Embryonic facial prominence (tissue), 1 donor: ENCODE data around the gene NNT.
"Not testable (repeated sequence)": the region's sequence is repeated elsewhere in the genome, so short reads cannot be mapped to it uniquely, and the experiment has no call there.

Experiments
- DNase-seq: peaks from one replicate; pipeline ENCODE4 v3.0.0-alpha.2; 2016; ENCODE audit errors: extremely low spot score

Gene NNT

GRCh38 chr5:43631182-43631910 is 28.4 kb downstream of the NNT start:
- peak; percentile 33 for DNase-seq

GRCh38 chr5:43634621-43635020 is 31.6 kb downstream of the NNT start:
- DNase-seq: no peak

GRCh38 chr5:43635374-43635773 is 32.4 kb downstream of the NNT start:
- DNase-seq: no peak

- no peak for DNase-seq
Measured at GRCh38 chr5:43636076-43636475, 33.1 kb downstream of the NNT start.

GRCh38 chr5:43637416-43637815 is 34.4 kb downstream of the NNT start:
- no peak for DNase-seq

DNA sequence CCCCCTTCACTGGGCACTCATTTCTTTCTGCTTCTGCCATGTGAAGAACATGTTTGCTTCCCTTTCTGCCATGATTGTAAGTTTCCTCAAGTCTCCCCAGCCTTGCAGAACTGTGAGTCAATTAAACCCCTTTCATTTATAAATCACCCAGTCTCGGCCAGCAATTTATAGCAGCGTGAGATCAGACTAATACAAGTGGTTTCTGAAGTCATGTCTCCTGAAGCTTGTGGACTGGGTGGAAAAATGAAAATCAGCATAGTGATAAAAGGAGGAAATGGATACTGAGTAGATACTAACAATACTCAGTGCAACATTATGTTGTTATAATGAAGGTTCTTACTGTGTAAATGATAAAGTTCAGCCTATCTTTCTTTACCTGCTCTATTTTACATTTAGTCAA is 35.1 kb downstream of the NNT start:
- DNase-seq: no peak

DNA sequence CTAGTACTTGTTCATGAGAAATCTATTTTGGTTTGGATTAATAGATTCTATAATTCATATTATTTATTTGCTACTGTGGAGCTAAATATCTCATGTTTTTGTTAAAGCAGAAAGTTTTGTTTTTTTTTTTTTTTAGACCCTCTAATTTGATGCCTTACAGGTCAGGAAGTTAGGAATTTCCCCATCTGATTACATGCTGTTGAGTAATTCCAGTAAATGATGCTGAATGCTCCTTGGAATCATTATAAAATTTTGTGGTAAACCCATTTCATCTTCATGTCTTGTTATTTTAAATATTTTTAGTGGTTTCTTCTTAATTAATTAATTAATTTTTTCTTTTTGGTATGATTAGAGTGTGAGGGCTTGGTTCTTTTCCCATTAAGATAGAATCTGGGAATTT is 35.6 kb downstream of the NNT start:
- DNase-seq: no peak

DNA sequence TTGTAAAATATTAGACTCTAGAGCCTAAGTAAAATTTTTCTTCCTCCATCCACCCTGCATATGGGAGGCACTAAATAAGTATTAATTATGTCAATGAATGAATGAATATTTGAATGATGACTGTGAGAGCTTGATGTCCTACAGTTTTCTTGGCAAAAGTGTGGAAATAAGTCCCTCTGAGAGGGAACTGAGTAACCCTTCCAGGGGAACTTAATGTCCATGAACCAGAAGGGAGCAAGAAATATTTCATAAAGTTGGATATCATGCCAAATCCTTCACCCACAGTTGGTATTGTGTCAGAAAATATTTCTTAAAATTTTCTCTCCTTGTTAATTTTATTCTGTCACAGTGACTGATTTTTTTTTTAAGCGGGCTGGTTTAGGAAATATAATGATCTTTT is 36.6 kb downstream of the NNT start:
- no peak for DNase-seq

GRCh38 chr5:43642428-43642827 is 39.4 kb downstream of the NNT start:
- no peak for DNase-seq

DNA sequence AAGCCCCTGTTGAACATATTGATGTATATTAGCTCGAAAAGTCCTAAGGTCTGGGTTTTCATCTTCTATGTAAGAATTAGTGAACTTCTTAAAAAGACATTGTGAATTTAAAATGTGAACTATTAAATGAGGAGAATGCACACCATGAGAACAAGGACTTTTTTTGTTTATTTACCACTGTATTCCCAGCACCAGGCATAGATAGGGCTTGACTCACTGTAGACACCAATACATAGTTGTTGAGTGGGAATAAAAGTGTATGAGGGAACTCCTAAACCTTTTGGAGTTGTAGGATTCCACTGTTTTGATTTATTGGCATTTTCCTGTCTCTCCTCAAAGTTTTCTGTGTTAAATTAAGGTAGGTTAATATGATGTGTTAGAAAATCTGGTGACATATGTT is 40.3 kb downstream of the NNT start:
- DNase-seq: no peak

- DNase-seq: no peak
Measured at GRCh38 chr5:43643750-43644149, 40.8 kb downstream of the NNT start.

DNA sequence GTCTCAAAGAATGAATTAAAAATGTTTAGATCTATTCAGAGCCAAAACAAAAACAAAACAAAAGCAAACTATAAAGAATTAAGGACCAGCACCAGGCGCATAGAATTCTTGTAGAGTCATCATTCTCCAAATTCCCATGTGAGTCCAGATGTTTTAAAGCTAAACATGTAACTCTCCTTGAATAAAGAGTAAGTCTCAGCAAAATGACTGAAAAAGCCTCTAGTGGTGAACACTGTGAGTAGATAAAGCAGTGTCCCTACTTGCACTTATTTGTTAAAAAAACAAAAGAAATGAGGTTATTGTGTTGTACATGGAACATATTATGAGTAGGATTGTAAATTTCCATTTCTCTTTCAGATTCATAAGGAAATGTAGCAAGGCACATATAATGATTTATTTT is 44.0 kb downstream of the NNT start:
- no peak for DNase-seq

DNA sequence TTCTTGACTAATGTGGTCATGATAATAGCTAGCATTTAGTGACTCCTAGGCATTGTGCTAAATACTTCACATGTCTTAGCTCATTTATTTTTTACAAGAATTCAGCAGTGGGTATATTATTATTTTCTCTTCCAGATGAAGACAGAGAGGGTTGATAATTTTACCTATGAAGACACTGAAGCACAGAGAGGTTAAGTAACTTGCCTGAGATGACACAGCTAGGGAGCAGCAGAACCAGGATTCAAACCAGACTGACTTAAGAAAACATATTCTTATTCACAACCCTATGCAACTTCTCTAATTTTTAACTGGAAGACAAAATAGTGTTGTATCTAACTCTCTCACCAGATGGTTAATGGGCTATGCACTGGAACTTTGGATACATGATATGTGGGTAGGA is 44.8 kb downstream of the NNT start:
- no peak for DNase-seq

DNA sequence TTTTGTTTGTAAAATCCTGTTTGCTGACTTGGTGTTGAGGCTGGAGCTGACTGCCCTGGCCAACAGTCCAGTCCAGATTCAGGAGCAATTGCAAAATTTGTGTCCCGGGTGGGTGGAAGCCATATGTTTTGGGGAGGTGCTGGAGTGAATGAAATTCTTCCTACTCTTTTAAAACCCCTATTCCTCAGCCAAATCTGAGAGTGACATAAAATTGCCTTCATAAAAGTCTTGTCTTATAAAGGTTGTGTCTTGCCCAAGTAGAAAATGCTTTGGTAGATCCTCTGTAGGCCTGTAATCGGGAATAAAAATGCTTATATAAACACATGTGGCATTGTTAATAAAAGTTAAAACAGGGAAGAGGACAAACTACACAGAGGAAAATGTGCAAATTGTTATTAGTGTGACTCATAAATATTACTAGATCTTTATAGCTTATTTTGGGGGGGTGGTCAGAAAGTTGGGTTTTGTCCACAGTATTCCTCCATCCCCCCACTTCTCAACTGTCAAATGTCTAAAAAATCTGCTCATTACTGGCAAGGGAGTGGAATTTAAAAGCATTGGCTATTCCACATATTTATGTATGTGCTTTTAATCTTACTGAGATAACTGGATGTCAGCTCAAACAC is 45.6 kb downstream of the NNT start:
- no peak for DNase-seq

DNA sequence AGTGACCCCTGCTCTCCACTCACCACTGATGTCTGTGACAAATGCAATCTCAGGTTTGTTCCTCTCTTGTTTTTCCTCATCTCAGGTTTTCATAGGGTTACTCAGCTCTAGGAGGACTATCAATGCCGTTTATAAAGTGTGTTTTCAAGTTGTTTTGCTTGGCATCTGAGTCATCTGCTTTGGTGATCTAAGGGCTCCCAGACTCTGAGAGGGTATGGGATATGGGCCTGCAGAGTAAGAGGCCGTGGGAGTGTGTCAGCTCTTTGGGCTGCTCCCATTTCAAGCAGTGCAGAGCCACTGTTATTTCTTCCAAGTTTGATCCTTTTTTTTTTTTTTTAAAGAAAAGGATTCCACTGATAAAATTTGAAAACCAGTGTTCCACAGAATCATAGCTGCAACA is 46.3 kb downstream of the NNT start:
- DNase-seq: no peak

DNA sequence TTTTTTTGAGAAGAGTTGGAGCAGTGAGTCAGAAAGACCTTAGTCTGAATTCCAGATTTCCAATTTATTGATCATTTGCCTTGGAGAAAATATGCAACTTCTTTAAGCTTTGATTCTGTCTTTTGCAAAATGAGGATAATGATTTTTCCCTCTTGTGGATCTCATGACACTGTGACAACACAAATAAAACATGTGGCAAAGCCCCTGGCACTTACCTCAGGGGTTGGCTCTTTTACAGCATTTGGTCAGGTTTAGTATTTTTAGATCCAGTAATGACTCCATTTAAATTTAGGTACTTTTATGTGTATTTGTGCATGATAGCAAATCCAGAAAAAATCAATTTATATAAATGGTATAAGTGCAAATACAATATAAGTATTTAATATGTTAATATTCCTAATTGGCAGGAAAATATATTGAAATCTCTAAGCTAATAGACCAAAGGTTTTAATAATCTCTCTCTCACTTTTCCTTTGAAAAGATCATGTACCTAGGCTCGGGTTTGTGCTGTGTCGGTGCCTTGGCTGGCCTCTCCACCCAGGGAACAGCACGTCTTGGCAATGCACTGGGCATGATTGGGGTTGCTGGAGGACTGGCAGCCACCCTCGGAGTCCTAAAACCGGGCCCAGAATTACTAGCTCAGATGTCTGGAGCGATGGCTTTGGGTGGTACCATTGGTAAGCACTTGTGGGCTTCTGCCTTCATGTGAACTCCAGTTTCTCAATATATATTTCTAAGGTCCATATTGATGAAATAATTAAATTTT is 49.7 kb downstream of the NNT start:
- DNase-seq: no peak

DNA sequence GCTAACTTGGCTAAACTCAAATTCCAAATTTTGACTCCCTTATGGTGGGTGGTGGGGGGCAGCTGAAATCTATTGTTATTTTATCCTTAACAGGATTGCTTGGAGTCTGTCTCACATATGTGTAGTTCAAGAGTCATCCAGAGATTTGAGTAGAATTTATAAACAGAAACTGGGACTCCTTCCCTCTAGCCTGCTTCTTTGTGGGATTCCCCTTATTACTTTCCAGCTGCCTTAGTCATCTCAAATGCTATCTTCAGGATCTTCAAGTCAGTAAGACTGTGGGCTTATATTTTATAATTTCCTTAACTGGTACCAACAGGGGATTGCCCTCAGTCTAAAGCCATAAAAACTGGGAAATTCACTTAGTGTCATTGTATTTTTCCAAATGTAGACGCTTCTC is 55.5 kb downstream of the NNT start:
- no peak for DNase-seq

GRCh38 chr5:43659075-43659474 is 56.1 kb downstream of the NNT start:
- DNase-seq: no peak

DNA sequence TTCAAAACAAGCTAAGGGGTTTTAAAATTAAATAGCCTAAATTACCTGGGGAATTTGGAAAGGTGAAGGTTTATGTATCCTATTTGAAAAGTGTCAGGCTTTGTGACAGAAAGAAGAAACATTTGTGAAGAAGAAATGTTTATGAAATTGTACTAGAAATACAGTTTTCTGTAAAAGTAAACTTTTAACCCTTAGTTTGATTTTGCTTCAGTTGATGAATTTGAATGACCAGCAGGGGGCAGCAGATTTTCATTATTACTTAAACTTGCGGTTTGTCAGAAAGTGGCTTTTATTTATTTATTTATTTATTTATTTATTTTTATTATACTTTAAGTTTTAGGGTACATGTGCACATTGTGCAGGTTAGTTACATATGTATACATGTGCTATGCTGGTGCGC is 58.1 kb downstream of the NNT start:
- no peak for DNase-seq

- no peak for DNase-seq
Measured at GRCh38 chr5:43663916-43664315, 60.9 kb downstream of the NNT start.

GRCh38 chr5:43664501-43665040 is 61.6 kb downstream of the NNT start:
- DNase-seq: no peak

- DNase-seq: not testable (repeated sequence)
Measured at GRCh38 chr5:43665749-43666148, 62.8 kb downstream of the NNT start.

- DNase-seq: not testable (repeated sequence)
Measured at GRCh38 chr5:43666728-43667127, 63.7 kb downstream of the NNT start.
